OCI-LY7 (cell line): ENCODE data around the gene FAM193B. TPM values are rescaled to one million over a fixed set of nuclear protein-coding genes. Genes with fewer than 3 reads are reported as not detected.

Experiments
- BruUV-seq: library from RNA; stranded (reverse); fragments of 400-500 nt; replicated peaks from 2 replicates; lab custom pipeline; 2021; lab: Mats Ljungman, UMichigan
- CTCF ChIA-PET: fragments of 300-600 bp; sonication (Branson Sonifier 250); formaldehyde crosslinking; loops from one replicate; lab custom pipeline; 2022; ENCODE audit warnings: antibody characterized with exemption; ENCODE audit not compliant: unreplicated experiment; lab: Charles Lee
- POLR2A ChIA-PET: fragments of 300-600 bp; sonication (Branson Sonifier 250); formaldehyde crosslinking; loops from one replicate; lab custom pipeline; 2022; ENCODE audit warnings: antibody characterized with exemption; lab: Charles Lee
- DNase-seq: peaks from one replicate; pipeline ENCODE4 v3.0.0-alpha.2; 2015; ENCODE audit warnings: low spot score
- H2AFZ ChIP-seq: fragments of 200-600 bp; sonication (generic), shearing (Covaris generic); 2 replicates; pipeline ENCODE4 v1.6.1; 2014; ENCODE audit warnings: mild to moderate bottlenecking, antibody characterized with exemption, low read length, moderate library complexity
- H3K27ac ChIP-seq: fragments of 200-600 bp; sonication (generic); 2 replicates; pipeline ENCODE4 v1.5.1; 2014; ENCODE audit warnings: mixed run types, low read depth, mild to moderate bottlenecking, moderate library complexity, low read length, inconsistent platforms; ENCODE audit not compliant: poor library complexity, severe bottlenecking
- H3K36me3 ChIP-seq: fragments of 200-600 bp; sonication (generic); 2 replicates; pipeline ENCODE4 v1.6.1; 2014; ENCODE audit warnings: mild to moderate bottlenecking, antibody characterized with exemption, low read length, moderate library complexity, mixed read lengths; ENCODE audit not compliant: insufficient read depth
- H3K4me1 ChIP-seq: fragments of 200-600 bp; sonication (generic); 2 replicates; pipeline ENCODE4 v1.5.1; 2014; ENCODE audit warnings: mild to moderate bottlenecking, low read length; ENCODE audit not compliant: insufficient read depth, poor library complexity, severe bottlenecking
- H3K4me2 ChIP-seq: fragments of 200-600 bp; sonication (generic); 2 replicates; pipeline ENCODE4 v1.6.1; 2014; ENCODE audit warnings: mild to moderate bottlenecking, low read length
- H3K4me3 ChIP-seq: fragments of 200-600 bp; sonication (generic); 2 replicates; pipeline ENCODE4 v1.5.1; 2014; ENCODE audit warnings: mild to moderate bottlenecking, low read depth, low read length; ENCODE audit not compliant: poor library complexity, severe bottlenecking
- H3K79me2 ChIP-seq: fragments of 200-600 bp; sonication (generic); 2 replicates; pipeline ENCODE4 v1.6.1; 2016; ENCODE audit warnings: low read depth, mild to moderate bottlenecking, low read length, moderate library complexity, mixed read lengths; ENCODE audit not compliant: insufficient read depth
- H3K9me2 ChIP-seq: fragments of 200-600 bp; sonication (generic); 2 replicates; pipeline ENCODE4 v1.6.1; 2016; ENCODE audit warnings: mild to moderate bottlenecking, low read length, mixed read lengths; ENCODE audit not compliant: insufficient read depth
- H3K9me3 ChIP-seq: fragments of 200-600 bp; sonication (generic); 2 replicates; pipeline ENCODE4 v1.6.1; 2014; ENCODE audit warnings: mild to moderate bottlenecking, mixed run types, low read length, mixed read lengths
- H4K20me1 ChIP-seq: fragments of 200-600 bp; sonication (generic); 2 replicates; pipeline ENCODE4 v1.6.1; 2014; ENCODE audit warnings: mild to moderate bottlenecking, antibody characterized with exemption, low read length, moderate library complexity, mixed read lengths; ENCODE audit not compliant: insufficient read depth
- CTCF ChIP-seq: fragments of 200-600 bp; sonication (generic); conservative IDR thresholded peaks from 2 replicates; pipeline ENCODE4 v1.5.1; 2014; ENCODE audit warnings: mild to moderate bottlenecking, antibody characterized with exemption, low read length, moderate library complexity, mixed read lengths
- EZH2phosphoT487 ChIP-seq: fragments of 200-600 bp; sonication (generic); IDR thresholded peaks from 2 replicates; pipeline ENCODE4 v1.6.1; 2018; ENCODE audit warnings: low read depth, borderline replicate concordance, mild to moderate bottlenecking, mixed run types, antibody characterized with exemption, low read length, moderate library complexity, mixed read lengths
- intact Hi-C: fragments of 100-400 bp; cut with micrococcal nuclease; formaldehyde crosslinking; loops from one replicate; pipeline ENCODE4 v1.10.0; 2022; ENCODE audit not compliant: unreplicated experiment
- total RNA-seq, 2 experiments: library from RNA; depleted of rRNA in 1 of 2; stranded (reverse); fragments of >200 nt in 1 of 2; shearing (Covaris generic) in 1 of 2; gene quantifications; 2 replicates each; pipeline ENCODE4 v1.2.3, GENCODE V29; 2014 to 2022

The FAM193B gene
- total RNA-seq, 2 experiments from 2014 or later, result 63.2 to 104 TPM

- DNase-seq, result no peak
- BruUV-seq, result no TSS peak
- Histone ChIP-seq H4K20me1 (no peaks in the 10 kb centered on the region), H3K9me2 (no peaks in the 10 kb centered on the region), H3K4me1 (peaks cover 15% of the 10 kb centered on the region), H3K27ac (no peak overlapping the region), H3K79me2 (peaks cover 24% of the 10 kb centered on the region), H3K4me3 (peak overlapping the region; percentile 92), H3K9me3 (no peaks in the 10 kb centered on the region), H3K4me2 (peak overlapping the region; percentile 75), H2AFZ (peak overlapping the region; percentile 99; the same call in 1 of the 2 replicates), H3K36me3 (peaks cover 27% of the 10 kb centered on the region)
- intact Hi-C loops, result loop anchor here (2.0 kb wide), 2 partner anchors 46 kb away; partner anchors contain the start of genes B4GALT7 and DOK3
- TF ChIP-seq CTCF, result no peak
- ChIA-PET POLR2A (interaction anchor here (0.9 kb wide), 1 partner anchor 39 kb away, joined by 3 read pairs; no protein-coding TSS in a partner anchor), CTCF (no interaction called here)
Measured at GRCh38 chr5:177555228-177555627, 865 bp upstream of the FAM193B start.

GRCh38 chr5:177553671-177554429, 513 bp downstream of the FAM193B start:
- peak overlapping the region; percentile 82 for H3K4me2 ChIP-seq
- peaks cover 15% of the 10 kb centered on the region for H3K4me1 ChIP-seq
- no peaks in the 10 kb centered on the region for H4K20me1 ChIP-seq
- peaks cover 35% of the 10 kb centered on the region for H3K36me3 ChIP-seq
- POLR2A ChIA-PET, result no interaction called here
- intact Hi-C loops, result loop anchor here (2.0 kb wide), 2 partner anchors 45 to 47 kb away; partner anchors contain the start of genes B4GALT7 and DOK3
- BruUV-seq, result no TSS peak
- TF ChIP-seq EZH2phosphoT487 (no peak), CTCF (no peak)
- peak overlapping the region; percentile 25 for H3K27ac ChIP-seq
- CTCF ChIA-PET, result interaction anchor here (0.6 to 1.0 kb wide), 2 partner anchors 51 to 244 kb away, joined by 3 to 4 read pairs; no protein-coding TSS in a partner anchor
- H3K9me2 ChIP-seq, result no peaks in the 10 kb centered on the region
- H3K9me3 ChIP-seq, result no peaks in the 10 kb centered on the region
- DNase-seq, result peak; percentile 37
- peak overlapping the region; percentile 92 for H3K4me3 ChIP-seq
- peaks cover 24% of the 10 kb centered on the region for H3K79me2 ChIP-seq
- no peak overlapping the region for H2AFZ ChIP-seq
